Mesenchymal stem cell (in vitro differentiated cells and primary cell): ENCODE measurements around the gene COL4A1.

ENCODE experiments used
- DNase-seq: peaks from one replicate; pipeline ENCODE4 v3.0.0-alpha.2; 2013
- H2AFZ ChIP-seq: one replicate; pipeline ENCODE4 v1.6.1; 2013; ENCODE audit warnings: low read depth, mild to moderate bottlenecking, control low read depth, inconsistent platforms, low read length, moderate library complexity
- H2AK5ac ChIP-seq: 2 replicates; pipeline ENCODE4 v1.6.1; 2013; ENCODE audit warnings: low read length, moderate library complexity, mild to moderate bottlenecking, inconsistent platforms; ENCODE audit not compliant: severe bottlenecking
- H2BK120ac ChIP-seq: one replicate; pipeline ENCODE4 v1.6.1; 2013; ENCODE audit warnings: low read depth, mild to moderate bottlenecking, inconsistent platforms, low read length, moderate library complexity
- H2BK12ac ChIP-seq, 2 experiments: one replicate each; pipeline ENCODE4 v1.6.1; 2013; ENCODE audit warnings: inconsistent platforms in 2 of 2, low read length in 2 of 2, mild to moderate bottlenecking in 2 of 2, moderate library complexity in 2 of 2, control low read depth in 1 of 2
- H2BK15ac ChIP-seq: one replicate; pipeline ENCODE4 v1.6.1; 2013; ENCODE audit warnings: mild to moderate bottlenecking, low read depth, inconsistent platforms; ENCODE audit not compliant: poor library complexity, severe bottlenecking
- H2BK5ac ChIP-seq: 2 replicates; pipeline ENCODE4 v1.6.1; 2013; ENCODE audit warnings: low read depth, mild to moderate bottlenecking, low read length, control low read depth, inconsistent platforms; ENCODE audit not compliant: poor library complexity, severe bottlenecking
- H3K14ac ChIP-seq, 2 experiments: one replicate each; pipeline ENCODE4 v1.6.1; 2013; ENCODE audit warnings: inconsistent platforms in 2 of 2, low read length in 2 of 2, control low read depth in 1 of 2, mild to moderate bottlenecking in 1 of 2, moderate library complexity in 1 of 2
- H3K18ac ChIP-seq, 2 experiments: one replicate each; pipeline ENCODE4 v1.6.1; 2013; ENCODE audit warnings: inconsistent platforms in 2 of 2, low read length in 2 of 2, control low read depth in 1 of 2, low read depth in 1 of 2, mild to moderate bottlenecking in 1 of 2
- H3K23ac ChIP-seq, 2 experiments: one replicate each; pipeline ENCODE4 v1.6.1; 2013; ENCODE audit warnings: inconsistent platforms in 2 of 2, low read length in 2 of 2, mild to moderate bottlenecking in 2 of 2, moderate library complexity in 2 of 2, control low read depth in 1 of 2
- H3K27ac ChIP-seq: 2 replicates; pipeline ENCODE4 v1.5.1; 2013; ENCODE audit warnings: mild to moderate bottlenecking, moderate library complexity, low read length, control low read depth, inconsistent platforms; ENCODE audit not compliant: poor library complexity, severe bottlenecking
- H3K27me3 ChIP-seq, 2 experiments: 2 replicates each; pipeline versions ENCODE4 v1.6.1 to v1.7.0; 2013; ENCODE audit warnings: low read length in 2 of 2, mild to moderate bottlenecking in 2 of 2, moderate library complexity in 2 of 2, control low read depth in 1 of 2, inconsistent platforms in 1 of 2; ENCODE audit not compliant: control insufficient read depth in 1 of 2, insufficient read depth in 1 of 2
- H3K36me3 ChIP-seq, 2 experiments: 2 replicates each; pipeline versions ENCODE4 v1.6.1 to v1.7.0; 2013; ENCODE audit warnings: low read length in 2 of 2, control low read depth in 1 of 2, inconsistent platforms in 1 of 2, low read depth in 1 of 2, mild to moderate bottlenecking in 1 of 2; ENCODE audit not compliant: insufficient read depth in 2 of 2, control insufficient read depth in 1 of 2
- H3K4ac ChIP-seq, 2 experiments: one replicate each; pipeline ENCODE4 v1.6.1; 2013; ENCODE audit warnings: inconsistent platforms in 2 of 2, low read length in 2 of 2, mild to moderate bottlenecking in 2 of 2, moderate library complexity in 2 of 2, control low read depth in 1 of 2, low read depth in 1 of 2
- H3K4me1 ChIP-seq: 2 replicates; pipeline ENCODE4 v1.6.1; 2013; ENCODE audit warnings: low read depth, low read length, control low read depth; ENCODE audit not compliant: control insufficient read depth, insufficient read depth
- H3K4me2 ChIP-seq: 2 replicates; pipeline ENCODE4 v1.6.1; 2013; ENCODE audit warnings: low read length, mild to moderate bottlenecking, inconsistent platforms; ENCODE audit not compliant: poor library complexity, severe bottlenecking
- H3K4me3 ChIP-seq, 2 experiments: 2 replicates each; pipeline versions ENCODE4 v1.5.1 to v1.7.0; 2013; ENCODE audit warnings: low read length in 2 of 2, mild to moderate bottlenecking in 2 of 2, control low read depth in 1 of 2, low read depth in 1 of 2; ENCODE audit not compliant: insufficient read depth in 1 of 2
- H3K79me1 ChIP-seq: replicated peaks from 2 replicates; pipeline ENCODE4 v1.6.1; 2013; ENCODE audit warnings: mild to moderate bottlenecking, control low read depth, low read length, inconsistent platforms; ENCODE audit not compliant: poor library complexity, severe bottlenecking
- H3K9ac ChIP-seq: 2 replicates; pipeline ENCODE4 v1.7.0; 2013; ENCODE audit warnings: mild to moderate bottlenecking, low read length, moderate library complexity
- H3K9me3 ChIP-seq: 2 replicates; pipeline ENCODE4 v1.7.0; 2013; ENCODE audit warnings: mild to moderate bottlenecking, low read length; ENCODE audit not compliant: control insufficient read depth
- H4K8ac ChIP-seq: one replicate; pipeline ENCODE4 v1.6.1; 2013; ENCODE audit warnings: inconsistent platforms, mild to moderate bottlenecking, low read length, moderate library complexity
- H4K91ac ChIP-seq: one replicate; pipeline ENCODE4 v1.6.1; 2013; ENCODE audit warnings: mild to moderate bottlenecking, low read length, inconsistent platforms
- WGBS: methylation state at CpG from one replicate; pipeline ENCODE4 v1.1.7; 2013; ENCODE audit warnings: mixed read lengths; 5-methylcytosine and 5-hydroxymethylcytosine counted together

Gene COL4A1

DNA sequence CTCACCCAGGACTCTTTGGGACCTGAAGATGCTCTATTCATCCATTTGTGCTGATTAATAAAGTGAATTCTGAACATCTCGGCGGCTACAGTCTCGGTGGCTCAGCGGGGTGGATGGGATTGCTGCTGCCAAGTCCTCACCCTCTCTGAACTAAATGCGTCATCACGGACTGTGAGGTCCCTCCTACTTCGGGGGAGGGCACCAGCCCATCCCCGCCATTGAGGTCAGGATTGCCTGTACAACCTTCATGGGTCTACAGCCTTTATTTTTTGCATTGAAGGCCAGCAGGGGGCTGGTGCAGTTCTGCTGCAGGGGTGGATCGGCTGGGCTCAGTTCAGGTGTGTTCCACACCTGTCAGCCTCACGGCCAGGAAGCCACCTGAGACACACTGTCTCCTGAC is 181.8 kb downstream of the COL4A1 start:
- no peak overlapping the region for H2AFZ ChIP-seq
- WGBS, result 94% methylated on average over 10 of the region's 10 CpGs
- no peak overlapping the region for H3K27ac ChIP-seq
- no peak overlapping the region for H3K4me3 ChIP-seq
- no peak overlapping the region for H3K9ac ChIP-seq
- peak overlapping the region; percentile 2 to 57 for H3K4ac ChIP-seq
- H4K91ac ChIP-seq, result peak overlapping the region; percentile 94
- DNase-seq, result no peak
- H3K18ac ChIP-seq, result peak overlapping the region; percentile 16 to 62
- H2BK15ac ChIP-seq, result peak overlapping the region; percentile 56
- peak overlapping the region in 1 of 2 experiments; percentile 12 for H3K14ac ChIP-seq
- H3K79me1 ChIP-seq, result no peaks in the 10 kb centered on the region
- H3K4me1 ChIP-seq, result peaks cover 26% of the 10 kb centered on the region
- H3K27me3 ChIP-seq, result peaks cover 0 to 8% of the 10 kb centered on the region in 2 experiments
- H2BK12ac ChIP-seq, result peak overlapping the region; percentile 80 to 95
- H3K4me2 ChIP-seq, result no peak overlapping the region
- H2AK5ac ChIP-seq, result peak overlapping the region; percentile 65
- no peak overlapping the region for H2BK5ac ChIP-seq
- H3K9me3 ChIP-seq, result no peaks in the 10 kb centered on the region
- no peaks in the 10 kb centered on the region for H3K36me3 ChIP-seq
- H2BK120ac ChIP-seq, result no peak overlapping the region
- no peak overlapping the region for H3K23ac ChIP-seq
- peak overlapping the region; percentile 74 for H4K8ac ChIP-seq

DNA sequence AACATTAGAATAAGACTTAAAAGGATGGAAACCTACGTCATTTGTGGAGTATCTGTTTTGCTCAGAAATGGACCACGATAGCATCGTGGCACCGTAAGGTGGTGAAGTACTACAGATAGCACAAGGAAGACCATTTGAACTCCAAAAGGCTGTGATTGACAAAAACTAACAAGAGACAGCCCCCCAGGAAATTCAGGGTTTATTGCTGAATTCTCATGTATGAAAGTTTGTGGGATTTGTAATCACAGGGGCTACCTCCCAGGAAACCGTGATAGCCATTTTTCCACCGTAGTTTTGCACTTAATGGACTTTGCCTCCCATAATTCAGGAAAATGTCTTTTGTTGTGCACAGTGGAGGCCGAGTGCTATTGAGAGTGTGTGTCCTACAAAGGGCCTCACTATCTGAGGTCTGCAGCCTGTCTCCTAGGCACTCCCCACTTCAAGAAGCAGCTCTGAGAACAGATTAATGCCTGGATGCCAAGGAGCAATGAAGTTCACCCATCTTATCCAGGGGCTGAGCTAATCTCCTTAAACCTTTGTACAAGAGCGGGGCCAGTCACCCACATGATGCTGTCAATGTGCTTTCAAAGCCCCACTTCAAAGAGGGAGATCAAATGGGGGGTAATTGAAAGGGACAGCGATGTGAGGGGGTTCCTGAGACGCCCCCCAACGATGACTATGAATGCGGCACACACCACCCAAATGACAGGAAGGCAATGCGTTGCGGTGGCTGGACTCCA is 182.6 kb downstream of the COL4A1 start:
- peaks cover 26% of the 10 kb centered on the region for H3K4me1 ChIP-seq
- H3K79me1 ChIP-seq, result no peaks in the 10 kb centered on the region
- H3K4ac ChIP-seq, result no peak overlapping the region
- no peak overlapping the region for H2BK120ac ChIP-seq
- peak overlapping the region in 1 of 2 experiments; percentile 82 for H2BK12ac ChIP-seq
- no peak overlapping the region for H3K9ac ChIP-seq
- H2BK15ac ChIP-seq, result no peak overlapping the region
- no peak overlapping the region for H4K8ac ChIP-seq
- H3K4me3 ChIP-seq, result no peak overlapping the region
- no peak overlapping the region for H2AFZ ChIP-seq
- WGBS, result 98% methylated on average over 14 of the region's 14 CpGs
- no peak overlapping the region for H4K91ac ChIP-seq
- H3K4me2 ChIP-seq, result no peak overlapping the region
- no peak for DNase-seq
- no peaks in the 10 kb centered on the region for H3K9me3 ChIP-seq
- H3K23ac ChIP-seq, result no peak overlapping the region
- peak overlapping the region in 1 of 2 experiments; percentile 35 for H3K14ac ChIP-seq
- no peak overlapping the region for H2BK5ac ChIP-seq
- no peak overlapping the region for H2AK5ac ChIP-seq
- no peaks in the 10 kb centered on the region for H3K36me3 ChIP-seq
- peak overlapping the region in 1 of 2 experiments; percentile 6 for H3K18ac ChIP-seq
- H3K27ac ChIP-seq, result no peak overlapping the region
- H3K27me3 ChIP-seq, result peaks cover 0 to 8% of the 10 kb centered on the region in 2 experiments

DNA sequence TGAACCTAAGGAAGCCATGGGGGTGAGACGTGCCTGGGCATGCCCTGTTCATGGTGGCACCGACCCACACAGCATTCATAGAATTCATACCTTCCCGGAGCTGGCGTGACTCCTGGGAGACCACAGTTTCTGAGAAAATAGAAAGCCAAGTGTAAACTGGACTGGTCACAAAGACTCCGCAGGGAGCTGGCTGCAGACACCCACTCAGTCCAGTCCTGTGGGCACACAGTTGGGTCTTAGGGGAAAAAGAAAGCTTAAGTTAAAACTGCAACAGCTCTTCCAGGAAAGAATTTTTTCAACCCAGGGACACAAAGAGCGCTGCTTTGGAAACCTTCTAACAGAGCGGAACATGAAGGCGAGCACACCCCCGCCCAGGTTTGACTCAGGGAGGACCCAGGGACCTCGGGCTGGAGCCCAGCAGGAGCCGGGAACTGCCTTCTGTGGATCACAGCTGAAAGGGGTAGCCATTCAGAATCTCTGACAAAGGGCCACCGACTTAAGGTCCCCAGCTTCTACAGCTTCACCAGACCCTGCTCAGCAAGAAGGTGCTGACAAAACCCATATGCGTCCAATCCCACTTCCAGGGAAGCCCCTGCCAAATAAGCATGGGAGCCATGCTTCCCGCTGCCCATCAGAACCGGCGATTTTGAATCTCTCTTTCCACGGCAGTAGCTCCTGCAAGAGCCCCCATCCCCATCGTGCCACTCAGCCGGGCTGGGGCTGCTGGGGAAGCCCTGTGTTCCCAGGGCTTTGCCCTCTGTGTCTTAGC is 183.7 kb downstream of the COL4A1 start:
- Histone ChIP-seq H3K79me1 (no peaks in the 10 kb centered on the region), H2BK5ac (no peak overlapping the region), H2BK120ac (no peak overlapping the region), H3K23ac (no peak overlapping the region), H2BK15ac (peak overlapping the region; percentile 44), H3K4me3 (no peak overlapping the region), H3K27ac (peak overlapping the region; percentile 13), H3K4me1 (peaks cover 24% of the 10 kb centered on the region), H3K4ac (peak overlapping the region in 1 of 2 experiments; percentile 58), H2AK5ac (peak overlapping the region; percentile 2), H3K14ac (no peak overlapping the region), H3K27me3 (peaks cover 0 to 8% of the 10 kb centered on the region in 2 experiments), H3K9ac (no peak overlapping the region), H3K18ac (peak overlapping the region; percentile 9 to 55), H3K9me3 (no peaks in the 10 kb centered on the region), H4K91ac (peak overlapping the region; percentile 36), H4K8ac (peak overlapping the region; percentile 5), H2AFZ (no peak overlapping the region), H3K4me2 (no peak overlapping the region), H2BK12ac (peak overlapping the region; percentile 19 to 79), H3K36me3 (no peaks in the 10 kb centered on the region)
- DNase-seq, result no peak
- 89% methylated on average over 19 of the region's 19 CpGs for WGBS

DNA sequence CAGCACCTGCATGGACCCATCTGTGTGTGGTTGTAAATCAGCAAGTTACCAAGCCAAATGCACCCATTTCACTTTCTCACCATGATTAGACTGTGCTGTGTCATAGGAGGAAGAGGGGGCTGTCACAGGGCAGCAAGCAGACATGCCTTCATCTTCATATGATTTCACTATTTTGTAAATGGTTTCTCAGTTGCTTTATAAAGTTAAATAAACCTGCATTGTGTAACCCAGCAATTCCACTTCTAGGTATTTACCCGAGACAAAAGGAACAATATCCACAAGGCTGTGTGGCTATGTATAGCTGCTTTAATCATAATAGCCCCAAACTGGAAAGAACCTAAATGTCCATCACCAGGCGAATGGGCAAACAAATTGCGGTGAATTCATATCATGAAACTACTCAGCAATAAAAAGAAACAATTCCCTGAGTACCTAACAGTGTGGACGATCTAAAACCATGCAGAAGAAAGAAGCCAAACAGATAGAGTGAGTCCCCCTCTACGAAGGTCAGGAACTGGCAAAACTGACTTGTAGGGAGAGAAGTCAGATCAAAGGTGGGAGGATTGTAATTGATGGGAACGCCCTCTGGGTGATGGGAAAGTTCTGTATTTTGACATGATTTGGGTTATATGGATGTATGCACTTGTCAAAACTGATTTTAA is 185.4 kb downstream of the COL4A1 start:
- Histone ChIP-seq H3K4ac (no peak overlapping the region), H3K23ac (no peak overlapping the region), H3K4me2 (no peak overlapping the region), H2AK5ac (no peak overlapping the region), H3K14ac (no peak overlapping the region), H3K27ac (no peak overlapping the region), H3K27me3 (peaks cover 0 to 8% of the 10 kb centered on the region in 2 experiments), H3K79me1 (no peaks in the 10 kb centered on the region), H2BK120ac (no peak overlapping the region), H3K36me3 (no peaks in the 10 kb centered on the region), H2BK5ac (no peak overlapping the region), H2BK12ac (no peak overlapping the region), H3K9ac (no peak overlapping the region), H3K9me3 (no peaks in the 10 kb centered on the region), H3K18ac (no peak overlapping the region), H2BK15ac (no peak overlapping the region), H2AFZ (no peak overlapping the region), H4K91ac (no peak overlapping the region), H4K8ac (no peak overlapping the region), H3K4me3 (no peak overlapping the region), H3K4me1 (peaks cover 21% of the 10 kb centered on the region)
- WGBS, result 89% methylated on average over 6 of the region's 6 CpGs
- DNase-seq, result no peak
